Left lung (tissue), 10 donors: ENCODE data around the gene HDLBP. TPM values are rescaled to one million over a fixed set of nuclear protein-coding genes. Genes with fewer than 3 reads are reported as not detected.

Source experiments
- ATAC-seq: fragments of 200-7000 bp; cut with Tn5 transposase; one replicate; pipeline ENCODE4 v1.9.1; 2020; ENCODE audit warnings: moderate library complexity
- DNase-seq, 4 donors: peaks; one replicate each; pipeline ENCODE4 v3.0.0-alpha.2; 2013 to 2020
- H3K27ac ChIP-seq, 2 donors: fragments of 200-600 bp; sonication (generic) in 1 of 2; one replicate each; pipeline versions ENCODE4 v1.5.0 to v1.8.0; 2020 to 2021
- H3K27me3 ChIP-seq, 2 donors: fragments of 200-600 bp; sonication (generic) in 1 of 2; one replicate each; pipeline versions ENCODE4 v1.5.0 to v1.8.0; 2020 to 2021
- H3K36me3 ChIP-seq, 2 donors: fragments of 200-600 bp; sonication (generic) in 1 of 2; one replicate each; pipeline versions ENCODE4 v1.5.0 to v1.8.0; 2020 to 2021
- H3K4me1 ChIP-seq, 2 donors: fragments of 200-600 bp; one replicate each; pipeline ENCODE4 v1.8.0; 2021
- H3K4me3 ChIP-seq, 2 donors: fragments of 200-600 bp; sonication (generic) in 1 of 2; one replicate each; pipeline versions ENCODE4 v1.5.0 to v1.8.0; 2020 to 2021; ENCODE audit warnings: mild to moderate bottlenecking in 1 of 2
- H3K9me3 ChIP-seq, 2 donors: fragments of 200-600 bp; sonication (generic) in 1 of 2; one replicate each; pipeline versions ENCODE4 v1.5.0 to v1.8.0; 2020 to 2021
- intact Hi-C, 2 donors: fragments of 100-400 bp; cut with DNase I; formaldehyde crosslinking; loops; one replicate each; pipeline versions ENCODE4 v1.11.2 to v1.14.2; 2022
- polyA plus RNA-seq, 6 donors: library from polyadenylated mRNA; unstranded; fragments of 120-200 nt; gene quantifications; one replicate each; pipeline ENCODE4 v1.2.1, GENCODE V29; 2013; ENCODE audit not compliant: insufficient read length in 6 of 6
- total RNA-seq, 2 donors: library from RNA; stranded (reverse); fragmentation: NEBNext Ultra II Directional; extraction: Animal tissue kit (Norgen Biotek cat#: 25700); gene quantifications; one replicate each; pipeline ENCODE4 v1.2.1, GENCODE V29; 2021
- TF ChIP-seq, protein P1 (sequence below), 2 donors: fragments of 200-600 bp; sonication (generic) in 1 of 2; IDR thresholded peaks; one replicate each; pipeline versions ENCODE4 v1.5.0 to v1.8.0; 2021; ENCODE audit warnings: antibody characterized with exemption in 2 of 2
- donor health status: DM: no; HTN: yes; CAD: no.
- donor health status: DM: no; HTN: no; CAD: no.

The HDLBP gene
- total and polyA plus RNA-seq, 8 donors = 369 to 567 (median 401) TPM

DNA sequence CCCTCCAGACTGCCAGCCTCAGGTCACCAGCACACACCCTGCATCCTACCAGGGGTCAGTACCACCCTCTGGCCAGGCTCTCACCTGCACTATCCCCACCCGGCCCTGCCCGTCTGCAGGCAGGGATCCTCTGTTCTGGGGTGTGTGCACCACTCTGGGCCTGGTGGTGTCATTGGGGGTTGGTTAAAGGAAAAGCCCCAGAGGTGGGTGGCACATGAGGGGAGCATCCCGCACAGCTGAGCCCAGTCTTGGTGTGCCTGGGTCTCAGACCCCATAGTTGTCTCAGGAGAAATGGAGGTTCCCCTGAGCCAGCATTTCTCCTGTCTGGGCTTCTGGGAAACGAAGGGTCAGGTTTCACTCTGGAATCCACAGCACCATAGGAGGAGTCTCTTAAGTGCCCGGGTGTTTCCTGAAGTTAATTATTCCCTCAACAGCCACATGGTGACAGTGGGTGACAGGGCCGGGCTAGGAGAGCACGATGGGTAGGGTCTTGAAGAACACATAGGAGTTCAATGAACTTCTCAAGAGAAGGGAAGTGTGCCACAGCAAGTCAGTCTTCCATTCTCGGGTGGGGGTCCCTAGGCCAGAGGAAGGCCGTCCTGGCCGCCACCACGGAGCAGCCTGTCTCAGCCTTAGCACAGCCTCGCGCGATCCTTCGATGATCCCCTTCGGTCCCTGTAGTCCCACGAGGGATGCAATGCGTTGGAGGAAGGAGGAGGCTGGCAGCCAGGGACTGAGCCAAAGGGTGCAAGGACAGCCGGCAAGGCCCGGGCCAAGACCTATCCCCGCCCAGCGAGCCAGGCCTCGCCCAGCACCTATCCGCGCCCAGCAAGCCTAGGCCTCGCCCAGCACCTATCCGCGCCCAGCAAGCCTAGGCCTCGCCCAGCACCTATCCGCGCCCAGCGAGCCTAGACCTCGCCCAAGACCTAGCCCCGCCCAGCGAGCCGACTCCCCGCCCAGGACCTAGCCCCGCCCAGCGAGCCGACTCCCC, 39.5 kb upstream of the HDLBP start:
- peak; percentile 59 for ATAC-seq
- Histone ChIP-seq H3K27me3 (no peaks in the 10 kb centered on the region), H3K4me3 (peak overlapping the region in 1 of 2 donors; percentile 17), H3K9me3 (no peaks in the 10 kb centered on the region), H3K4me1 (peaks cover 22 to 37% of the 10 kb centered on the region in 2 donors), H3K27ac (peak overlapping the region; percentile 70 to 73), H3K36me3 (peaks cover 0 to 49% of the 10 kb centered on the region in 2 donors)
- TF ChIP-seq, protein P1, sequence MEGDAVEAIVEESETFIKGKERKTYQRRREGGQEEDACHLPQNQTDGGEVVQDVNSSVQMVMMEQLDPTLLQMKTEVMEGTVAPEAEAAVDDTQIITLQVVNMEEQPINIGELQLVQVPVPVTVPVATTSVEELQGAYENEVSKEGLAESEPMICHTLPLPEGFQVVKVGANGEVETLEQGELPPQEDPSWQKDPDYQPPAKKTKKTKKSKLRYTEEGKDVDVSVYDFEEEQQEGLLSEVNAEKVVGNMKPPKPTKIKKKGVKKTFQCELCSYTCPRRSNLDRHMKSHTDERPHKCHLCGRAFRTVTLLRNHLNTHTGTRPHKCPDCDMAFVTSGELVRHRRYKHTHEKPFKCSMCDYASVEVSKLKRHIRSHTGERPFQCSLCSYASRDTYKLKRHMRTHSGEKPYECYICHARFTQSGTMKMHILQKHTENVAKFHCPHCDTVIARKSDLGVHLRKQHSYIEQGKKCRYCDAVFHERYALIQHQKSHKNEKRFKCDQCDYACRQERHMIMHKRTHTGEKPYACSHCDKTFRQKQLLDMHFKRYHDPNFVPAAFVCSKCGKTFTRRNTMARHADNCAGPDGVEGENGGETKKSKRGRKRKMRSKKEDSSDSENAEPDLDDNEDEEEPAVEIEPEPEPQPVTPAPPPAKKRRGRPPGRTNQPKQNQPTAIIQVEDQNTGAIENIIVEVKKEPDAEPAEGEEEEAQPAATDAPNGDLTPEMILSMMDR (IDR thresholded peaks at IDR 0.05) = no peak
- intact Hi-C loops = no loop called here
- DNase-seq = peak in 3 of 4 donors; percentile 64 to 96 (median 92)

DNA sequence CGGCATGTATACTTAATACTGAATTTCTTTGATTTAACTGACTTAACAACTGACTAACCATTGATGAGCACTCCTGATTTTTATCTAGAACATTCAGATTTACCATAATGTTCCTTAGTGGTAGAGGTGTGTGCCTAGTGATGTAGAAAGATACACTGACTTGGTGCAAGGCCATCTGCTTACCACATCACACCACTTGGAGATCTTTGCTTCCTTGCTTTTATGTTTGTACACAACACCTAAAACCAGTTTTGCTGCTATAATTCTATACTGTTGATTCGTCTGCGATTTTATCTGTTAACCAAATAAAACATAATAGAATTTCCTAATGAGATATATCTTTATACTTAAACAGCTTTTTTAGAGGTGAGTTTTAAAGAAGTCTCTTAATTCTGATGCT, 36.8 kb upstream of the HDLBP start:
- TF ChIP-seq, protein P1 (IDR thresholded peaks at IDR 0.05) = no peak
- Histone ChIP-seq H3K27ac (peak overlapping the region in 1 of 2 donors; percentile 5), H3K27me3 (no peaks in the 10 kb centered on the region), H3K9me3 (no peaks in the 10 kb centered on the region), H3K36me3 (peaks cover 6 to 76% of the 10 kb centered on the region in 2 donors), H3K4me1 (peaks cover 13 to 20% of the 10 kb centered on the region in 2 donors), H3K4me3 (no peak overlapping the region)
- no peak for DNase-seq
- intact Hi-C loops = no loop called here
- ATAC-seq = no peak

DNA sequence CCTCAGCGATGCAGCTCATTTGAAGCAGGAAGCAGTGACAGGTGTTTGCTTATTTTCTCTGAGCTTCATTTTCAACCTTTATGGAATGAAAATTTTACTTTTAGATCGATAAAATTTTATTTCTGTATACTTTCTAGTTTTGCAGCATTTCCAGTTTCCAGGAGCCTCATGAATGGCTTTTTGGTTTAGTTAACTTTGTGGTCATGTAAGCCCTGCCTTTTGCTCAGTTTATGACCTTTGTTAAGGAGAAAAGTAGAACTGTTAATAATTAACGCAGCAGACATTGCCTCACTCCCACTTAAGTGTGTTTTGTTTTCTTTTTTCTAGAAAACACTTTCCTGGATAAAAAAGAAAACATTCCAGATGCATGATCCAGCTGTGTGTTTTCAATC, 36.2 kb upstream of the HDLBP start:
- intact Hi-C loops = no loop called here
- Histone ChIP-seq H3K36me3 (peaks cover 6 to 82% of the 10 kb centered on the region in 2 donors), H3K4me3 (no peak overlapping the region), H3K27ac (peak overlapping the region; percentile 28 to 33), H3K27me3 (no peaks in the 10 kb centered on the region), H3K9me3 (no peaks in the 10 kb centered on the region), H3K4me1 (peaks cover 7 to 14% of the 10 kb centered on the region in 2 donors)
- TF ChIP-seq, protein P1 (IDR thresholded peaks at IDR 0.05) = no peak
- no peak for DNase-seq
- no peak for ATAC-seq

DNA sequence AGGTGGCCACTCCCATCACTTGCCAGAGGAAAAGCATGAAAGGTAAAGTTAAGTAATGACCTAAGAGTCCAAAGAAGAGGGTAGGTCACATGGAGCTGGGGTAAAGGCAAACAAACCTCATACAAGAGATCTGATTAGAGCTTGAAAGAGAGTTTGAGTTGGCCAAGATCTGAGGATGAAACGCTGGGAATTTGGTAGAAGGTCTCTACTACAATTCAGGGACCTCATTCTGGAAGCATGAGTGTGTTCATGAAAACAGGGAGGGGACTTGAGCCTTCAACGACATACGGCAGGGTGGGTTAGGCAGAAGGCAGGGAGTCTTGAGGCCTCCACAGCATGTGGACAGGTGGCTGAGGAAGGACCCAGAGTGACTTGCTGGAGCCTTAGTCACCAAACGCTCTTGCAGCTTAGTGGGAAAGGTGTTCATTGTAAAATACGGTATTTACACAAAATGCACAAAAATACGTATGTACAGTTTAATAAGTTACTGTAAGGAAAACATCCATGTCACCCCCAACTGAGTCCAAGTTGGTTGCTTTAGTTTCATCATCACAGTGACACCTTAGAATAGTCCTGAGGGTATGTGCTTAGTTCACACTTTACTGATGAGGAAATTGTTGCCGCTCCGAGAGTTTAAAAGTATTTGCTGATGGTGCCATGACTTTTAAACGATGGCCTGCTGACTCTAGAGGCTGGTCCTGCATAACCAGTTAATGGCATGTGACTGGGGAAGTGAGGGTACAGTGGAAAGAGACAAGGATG, 35.6 kb upstream of the HDLBP start:
- peak; percentile 59 for ATAC-seq
- no peak for DNase-seq
- H3K4me1 ChIP-seq = peaks cover 7 to 10% of the 10 kb centered on the region in 2 donors
- intact Hi-C loops = no loop called here
- peaks cover 6 to 88% of the 10 kb centered on the region in 2 donors for H3K36me3 ChIP-seq
- H3K27me3 ChIP-seq = no peaks in the 10 kb centered on the region
- TF ChIP-seq, protein P1 (IDR thresholded peaks at IDR 0.05) = no peak
- H3K27ac ChIP-seq = peak overlapping the region; percentile 28 to 33
- H3K9me3 ChIP-seq = no peaks in the 10 kb centered on the region
- H3K4me3 ChIP-seq = no peak overlapping the region

DNA sequence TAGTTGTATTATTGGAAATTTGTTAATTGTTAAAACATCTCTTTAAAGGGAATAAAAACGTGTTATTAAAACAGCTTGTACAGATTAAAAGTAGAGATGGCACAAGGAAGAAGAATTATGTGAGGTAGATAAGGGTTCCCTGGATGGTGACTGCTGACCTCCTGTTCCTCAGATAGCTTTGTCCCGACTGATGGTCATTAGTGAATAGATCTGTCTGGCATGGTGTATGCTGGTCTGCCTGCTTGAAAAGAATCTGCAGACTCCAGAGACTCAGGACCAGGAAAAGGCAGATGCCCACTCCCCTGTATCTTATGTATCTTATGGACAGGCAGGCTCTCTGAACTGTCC, 35.0 kb upstream of the HDLBP start:
- intact Hi-C loops = no loop called here
- no peak for DNase-seq
- no peak for ATAC-seq
- Histone ChIP-seq H3K4me1 (peaks cover 7 to 10% of the 10 kb centered on the region in 2 donors), H3K9me3 (no peaks in the 10 kb centered on the region), H3K4me3 (no peak overlapping the region), H3K27me3 (no peaks in the 10 kb centered on the region), H3K27ac (no peak overlapping the region), H3K36me3 (peaks cover 6 to 93% of the 10 kb centered on the region in 2 donors)
- TF ChIP-seq, protein P1 (IDR thresholded peaks at IDR 0.05) = no peak
